ENCODE data around the gene WDR7. TPM values are rescaled to one million over a fixed set of nuclear protein-coding genes. Genes with fewer than 3 reads are reported as not detected.

Gene WDR7
- total RNA-seq, 1 donor, result 30.7 TPM

DNA sequence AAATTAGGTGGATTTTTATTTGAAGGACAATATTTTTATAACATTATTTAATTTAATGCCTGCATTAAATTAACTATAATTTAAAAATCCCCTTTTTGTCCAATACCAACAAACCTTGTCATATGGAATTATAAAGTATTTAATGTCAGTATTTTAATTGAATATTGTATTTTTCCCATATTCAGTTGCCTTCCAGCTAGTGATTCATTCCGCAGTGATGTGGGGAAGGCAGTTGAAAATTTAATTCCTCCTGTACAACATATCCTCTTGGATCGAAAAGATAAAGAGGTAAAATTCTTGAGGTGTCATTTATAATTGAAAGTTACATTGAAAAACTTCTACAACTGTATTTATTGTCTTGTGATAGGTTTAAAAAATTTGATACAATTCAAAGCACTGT, 40.4 kb downstream of the WDR7 start:
- TF ChIP-seq, protein P1, sequence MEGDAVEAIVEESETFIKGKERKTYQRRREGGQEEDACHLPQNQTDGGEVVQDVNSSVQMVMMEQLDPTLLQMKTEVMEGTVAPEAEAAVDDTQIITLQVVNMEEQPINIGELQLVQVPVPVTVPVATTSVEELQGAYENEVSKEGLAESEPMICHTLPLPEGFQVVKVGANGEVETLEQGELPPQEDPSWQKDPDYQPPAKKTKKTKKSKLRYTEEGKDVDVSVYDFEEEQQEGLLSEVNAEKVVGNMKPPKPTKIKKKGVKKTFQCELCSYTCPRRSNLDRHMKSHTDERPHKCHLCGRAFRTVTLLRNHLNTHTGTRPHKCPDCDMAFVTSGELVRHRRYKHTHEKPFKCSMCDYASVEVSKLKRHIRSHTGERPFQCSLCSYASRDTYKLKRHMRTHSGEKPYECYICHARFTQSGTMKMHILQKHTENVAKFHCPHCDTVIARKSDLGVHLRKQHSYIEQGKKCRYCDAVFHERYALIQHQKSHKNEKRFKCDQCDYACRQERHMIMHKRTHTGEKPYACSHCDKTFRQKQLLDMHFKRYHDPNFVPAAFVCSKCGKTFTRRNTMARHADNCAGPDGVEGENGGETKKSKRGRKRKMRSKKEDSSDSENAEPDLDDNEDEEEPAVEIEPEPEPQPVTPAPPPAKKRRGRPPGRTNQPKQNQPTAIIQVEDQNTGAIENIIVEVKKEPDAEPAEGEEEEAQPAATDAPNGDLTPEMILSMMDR (IDR thresholded peaks at IDR 0.05; ENCODE audit: insufficient read depth, low read depth, low read length), result no peak
- H3K4me3 ChIP-seq (ENCODE audit: low read depth, low read length), result no peak overlapping the region
- no peak for DNase-seq (ENCODE audit: low read depth)

DNA sequence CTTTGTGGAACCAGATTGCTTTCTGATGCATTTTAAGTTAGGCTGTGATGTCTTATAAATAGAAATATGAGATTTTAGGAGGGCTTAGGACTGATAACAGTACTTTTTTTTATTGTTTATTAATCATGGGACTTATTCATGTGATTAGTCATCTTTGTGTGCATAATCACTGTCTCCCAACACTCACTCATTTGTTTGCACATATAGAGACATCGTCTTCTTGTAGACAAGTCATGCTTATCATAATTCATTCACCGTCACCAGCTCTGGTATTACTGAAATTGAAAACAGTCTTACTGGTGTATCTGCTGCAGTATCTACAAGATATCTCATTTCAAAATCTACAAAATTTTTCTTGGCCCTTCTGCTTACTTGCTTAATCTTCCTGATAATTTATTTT, 45.8 kb downstream of the WDR7 start:
- DNase-seq (ENCODE audit: low read depth), result peak; percentile 17
- TF ChIP-seq, protein P1 (IDR thresholded peaks at IDR 0.05; ENCODE audit: insufficient read depth, low read depth, low read length), result no peak
- no peak overlapping the region for H3K4me3 ChIP-seq (ENCODE audit: low read depth, low read length)

DNA sequence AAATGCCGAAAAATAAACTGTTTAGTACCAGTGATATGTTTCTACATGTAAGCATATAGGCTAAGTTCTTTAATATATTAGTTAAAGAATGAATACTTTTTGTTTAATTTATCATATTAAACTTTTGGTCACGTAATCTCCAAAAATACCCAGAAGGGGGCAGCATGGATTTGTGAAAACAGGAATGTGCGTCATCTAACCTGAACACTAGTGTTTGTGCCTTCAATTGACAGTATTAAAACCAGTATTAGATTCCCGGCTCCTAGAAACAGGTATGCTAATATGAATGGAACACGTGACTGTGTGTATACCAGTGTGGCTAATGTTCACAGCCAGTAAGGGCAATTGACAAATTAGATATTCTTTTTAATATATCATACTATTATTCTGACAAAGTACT, 51.8 kb downstream of the WDR7 start:
- peak; percentile 42 for DNase-seq (ENCODE audit: low read depth)
- TF ChIP-seq, protein P1 (IDR thresholded peaks at IDR 0.05; ENCODE audit: insufficient read depth, low read depth, low read length), result peak; percentile 51
- H3K4me3 ChIP-seq (ENCODE audit: low read depth, low read length), result no peak overlapping the region

DNA sequence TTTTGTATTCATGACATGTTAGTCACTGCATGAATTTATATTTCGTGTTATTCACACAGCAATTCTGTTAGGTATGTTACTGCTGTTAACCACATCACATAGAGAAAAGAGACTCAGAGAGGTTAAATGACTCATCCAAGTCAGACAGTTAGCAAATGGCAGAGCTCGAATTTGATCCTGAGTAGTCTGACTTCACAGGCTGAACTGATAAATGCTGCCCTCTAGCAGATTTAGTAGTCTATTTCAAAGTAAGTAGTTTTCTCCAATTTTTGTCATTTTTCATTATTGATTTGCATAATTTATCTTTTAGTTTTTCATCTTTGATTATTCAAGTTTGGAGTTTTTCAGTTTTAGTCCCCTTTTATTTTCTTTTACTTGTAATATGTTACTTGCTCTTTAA, 58.3 kb downstream of the WDR7 start:
- DNase-seq (ENCODE audit: low read depth), result peak; percentile 80
- H3K4me3 ChIP-seq (ENCODE audit: low read depth, low read length), result no peak overlapping the region
- TF ChIP-seq, protein P1 (IDR thresholded peaks at IDR 0.05; ENCODE audit: insufficient read depth, low read depth, low read length), result peak; percentile 12

DNA sequence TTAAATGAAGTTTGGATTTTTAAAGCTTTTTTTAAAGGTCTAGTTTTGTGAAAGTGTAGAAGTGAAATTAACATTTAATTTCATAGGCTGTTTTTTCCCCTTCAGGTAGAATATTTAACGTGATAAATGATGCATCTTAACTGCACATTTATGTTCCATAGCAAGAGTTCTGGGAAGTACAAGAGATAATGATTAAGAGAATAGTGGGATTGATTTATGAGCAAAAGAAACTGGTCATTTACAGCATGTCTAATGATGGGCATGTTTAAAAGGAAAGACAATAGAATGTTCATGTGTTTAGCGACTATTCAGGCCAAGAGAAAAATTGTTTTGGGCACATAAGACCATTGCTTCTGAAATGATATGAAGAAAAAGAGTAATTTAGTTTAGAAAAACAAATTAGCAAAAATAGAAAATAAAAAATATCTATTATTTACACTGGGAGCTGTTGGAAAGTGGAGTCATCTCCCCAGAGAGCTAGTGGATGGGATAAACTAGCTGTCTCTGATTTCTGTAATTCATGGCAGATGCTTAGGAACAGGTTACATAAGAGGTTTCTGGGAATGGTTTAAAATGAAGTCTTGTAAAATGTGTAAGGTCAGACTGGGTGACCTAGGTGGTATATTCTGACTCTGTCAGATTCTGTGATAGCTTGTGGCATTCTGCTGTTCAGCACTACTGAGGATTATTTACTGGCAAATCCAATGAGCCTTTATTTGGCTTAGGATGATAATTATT, 60.7 kb downstream of the WDR7 start:
- TF ChIP-seq, protein P1 (IDR thresholded peaks at IDR 0.05; ENCODE audit: insufficient read depth, low read depth, low read length), result no peak
- DNase-seq (ENCODE audit: low read depth), result peak; percentile 62
- H3K4me3 ChIP-seq (ENCODE audit: low read depth, low read length), result no peak overlapping the region

DNA sequence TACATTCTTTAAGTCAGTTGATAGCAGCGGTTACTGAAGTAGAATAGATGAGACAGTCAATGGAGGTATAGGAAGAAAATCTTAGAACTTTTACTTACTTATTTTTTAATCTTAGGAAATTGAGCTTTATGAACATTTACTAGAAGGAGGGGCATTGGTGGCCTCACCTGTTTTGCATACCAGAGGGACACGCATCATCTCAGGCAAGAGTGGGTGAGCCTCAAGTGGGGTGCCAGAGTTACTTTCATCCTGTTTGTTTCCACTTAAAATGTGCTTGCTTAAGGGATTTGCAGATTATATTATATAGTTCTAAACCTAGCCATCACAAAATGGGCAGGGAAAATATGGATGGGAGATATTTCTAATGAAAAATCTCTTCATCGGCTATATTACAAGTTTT, 61.6 kb downstream of the WDR7 start:
- H3K4me3 ChIP-seq (ENCODE audit: low read depth, low read length), result no peak overlapping the region
- TF ChIP-seq, protein P1 (IDR thresholded peaks at IDR 0.05; ENCODE audit: insufficient read depth, low read depth, low read length), result no peak
- DNase-seq (ENCODE audit: low read depth), result no peak

DNA sequence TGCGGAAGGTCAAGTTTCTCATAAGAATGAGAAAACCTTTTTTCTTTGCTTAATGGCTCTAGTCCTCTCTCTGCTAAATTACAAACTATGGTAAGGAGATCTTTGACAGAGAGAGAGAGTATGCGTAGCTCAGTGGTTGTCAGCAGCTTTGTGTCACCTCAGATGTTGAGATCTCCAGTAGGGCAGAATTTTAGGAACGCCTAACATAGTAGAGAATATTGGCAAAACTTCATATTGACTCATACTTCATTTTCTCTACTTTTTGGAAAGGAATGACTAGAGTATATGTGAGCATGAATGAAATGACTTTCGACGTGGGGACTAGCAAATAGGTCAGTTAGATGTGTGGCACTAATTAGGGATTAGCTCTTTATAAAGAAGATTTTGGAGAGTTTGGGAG, 64.0 kb downstream of the WDR7 start:
- TF ChIP-seq, protein P1 (IDR thresholded peaks at IDR 0.05; ENCODE audit: insufficient read depth, low read depth, low read length), result no peak
- no peak for DNase-seq (ENCODE audit: low read depth)
- no peak overlapping the region for H3K4me3 ChIP-seq (ENCODE audit: low read depth, low read length)

Measured in fibroblast of villous mesenchyme (primary cell).